ENCODE data around the gene RANGAP1.

The RANGAP1 gene

DNA sequence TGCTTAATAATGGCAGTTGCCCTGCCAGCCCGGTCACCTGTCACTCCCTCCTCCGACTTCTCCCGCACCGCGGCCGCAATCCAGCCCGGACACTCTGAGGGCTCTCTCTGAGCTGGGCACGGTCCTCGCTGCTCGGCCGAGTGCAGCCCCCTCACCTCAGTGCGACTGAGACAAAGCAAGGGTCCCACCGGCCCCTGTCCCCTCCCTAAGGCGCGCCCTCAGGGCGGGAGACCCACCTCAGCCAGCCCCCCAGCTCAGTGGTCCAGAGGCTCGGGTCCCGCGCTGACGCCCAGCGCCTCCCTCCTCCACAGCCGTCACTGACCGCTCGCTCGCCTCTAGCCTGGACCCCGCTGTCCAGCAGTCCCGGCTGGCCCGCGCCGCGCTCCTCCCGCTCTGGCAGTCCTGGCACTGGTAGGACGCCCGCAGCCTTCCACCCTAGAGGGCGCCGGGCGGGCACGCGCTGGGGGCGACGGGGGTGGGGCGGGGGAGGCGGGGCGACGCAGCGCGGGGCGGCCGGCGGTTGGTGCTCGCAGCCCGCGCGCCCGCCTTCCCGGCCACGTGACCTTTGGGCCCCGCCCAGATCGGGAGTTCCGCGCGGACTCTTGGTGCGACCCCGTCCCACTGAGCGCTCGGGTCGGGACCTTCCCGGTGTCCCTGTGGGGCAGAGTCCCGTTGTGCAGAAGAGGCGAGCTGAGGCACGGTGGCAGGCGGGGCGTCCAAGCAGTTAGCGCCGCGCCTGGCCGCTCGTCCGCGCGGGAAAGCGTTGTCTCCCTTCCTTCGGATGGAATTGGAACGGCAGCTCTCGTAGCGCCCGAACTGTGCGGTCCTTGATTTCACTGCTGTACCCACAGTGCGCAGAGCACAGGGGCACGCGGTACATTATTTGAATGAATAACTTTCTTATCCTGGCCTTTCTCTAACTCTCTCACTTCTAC is 88.7 kb downstream of the RANGAP1 start:
- peak; percentile 61 for DNase-seq (ENCODE audit: low read depth)

All from stimulated activated CD8-positive, alpha-beta memory T cell treated with anti-CD3 and anti-CD28 coated beads, Interleukin-15, amount 100 ng/mL, for 1 hour (primary cell).